NCI-H187 treated with DMSO at 0.1 percent for 48 hours (cell line): Measurements from ENCODE around the gene GARIN5B.
A peak's percentile ranks its signal among the peaks of the same experiment; 100 is the strongest.

Experiments
- DNase-seq: peaks from one replicate; lab custom pipeline; 2025; lab: John Stamatoyannopoulos, UW

GARIN5B gene

GRCh38 chr19:55389386-55390317 lies 26.6 kb upstream of the GARIN5B start:
- no peak for DNase-seq

- DNase-seq, result no peak
Observed at GRCh38 chr19:55387736-55388497, 24.9 kb upstream of the GARIN5B start.

GRCh38 chr19:55386493-55386971 lies 23.5 kb upstream of the GARIN5B start:
- DNase-seq, result no peak

GRCh38 chr19:55385724-55386492 lies 22.8 kb upstream of the GARIN5B start, which contains the start of gene RPL28:
TSS of gene RPL28 (plus strand) at chr19:55385932. CDS start at chr19:55386358, 426 bp downstream.
- peak; percentile 95 for DNase-seq

GRCh38 chr19:55384920-55385723 lies 22.1 kb upstream of the GARIN5B start:
- peak; percentile 63 for DNase-seq

- no peak for DNase-seq
Observed at GRCh38 chr19:55384131-55384919, 21.3 kb upstream of the GARIN5B start, which contains the start of gene TMEM238. TSS of gene TMEM238 (minus strand) at chr19:55384292. CDS start at chr19:55384259, 33 bp downstream.

GRCh38 chr19:55383279-55384130 lies 20.4 kb upstream of the GARIN5B start:
- DNase-seq, result no peak

GRCh38 chr19:55382522-55383054 lies 19.5 kb upstream of the GARIN5B start:
- no peak for DNase-seq

- no peak for DNase-seq
Observed at GRCh38 chr19:55382013-55382412, 19.0 kb upstream of the GARIN5B start.

- no peak for DNase-seq
Observed at GRCh38 chr19:55379174-55379573, 16.1 kb upstream of the GARIN5B start.

- DNase-seq, result no peak
Observed at GRCh38 chr19:55377356-55378131, 14.5 kb upstream of the GARIN5B start.

GRCh38 chr19:55376241-55376933 lies 13.3 kb upstream of the GARIN5B start, which contains the start of gene TMEM190:
TSS of gene TMEM190 (plus strand) at chr19:55376826. CDS start at chr19:55376854, 28 bp downstream.
- no peak for DNase-seq

- no peak for DNase-seq
Observed at GRCh38 chr19:55373993-55374757, 11.1 kb upstream of the GARIN5B start.

- DNase-seq, result no peak
Observed at GRCh38 chr19:55373306-55373992, 10.4 kb upstream of the GARIN5B start.

- DNase-seq, result no peak
Observed at GRCh38 chr19:55372316-55373081, 9.4 kb upstream of the GARIN5B start.
